Measurements from ENCODE around the gene WDR62. TPM values are rescaled to one million over a fixed set of nuclear protein-coding genes. Genes with fewer than 3 reads are reported as not detected.

WDR62 gene
- total RNA-seq, 1 donor from 2014 or later, result 5.1 TPM

DNA sequence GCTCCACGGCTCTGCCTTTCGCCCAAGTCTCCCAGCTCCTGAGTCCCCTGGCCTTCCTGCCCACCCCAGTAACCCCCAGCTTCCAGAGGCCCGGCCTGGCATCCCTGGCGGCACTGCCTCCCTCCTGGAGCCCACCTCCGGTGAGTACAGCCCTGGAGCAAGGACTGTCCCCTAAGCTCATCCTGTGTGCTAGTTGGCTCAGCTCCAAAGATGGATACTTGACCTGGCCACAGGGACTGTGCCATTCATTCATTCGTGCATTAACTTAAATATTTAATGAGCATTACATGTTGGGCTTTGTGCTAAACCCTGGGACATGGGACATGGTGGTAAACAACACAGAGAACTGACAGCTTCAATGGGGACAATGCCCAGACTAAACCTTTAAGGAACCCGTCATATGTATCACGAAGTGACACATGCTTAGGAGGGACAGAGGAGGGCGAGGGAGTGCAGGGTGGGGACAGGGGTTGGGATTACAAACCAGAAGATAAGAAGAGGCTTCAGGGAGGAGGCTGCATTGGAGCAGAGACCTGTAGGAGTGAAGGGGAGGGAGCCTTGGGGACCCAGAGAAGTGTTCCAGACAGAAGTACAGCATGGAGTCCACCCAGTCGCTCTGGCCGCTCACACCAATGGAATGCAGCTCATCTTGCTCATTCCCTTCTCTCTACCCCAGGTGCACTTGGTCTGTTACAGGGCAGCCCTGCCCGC, 49.3 kb downstream of the WDR62 start:
- DNase-seq (ENCODE audit: low spot score in 2 of 2, unreplicated experiment in 2 of 2), result no peak
- no peaks in the 10 kb centered on the region for H3K27me3 Mint-ChIP-seq (ENCODE audit: low read depth)
- H3K36me3 Mint-ChIP-seq, result peaks cover 8% of the 10 kb centered on the region
- no peak overlapping the region for H3K4me3 Mint-ChIP-seq
- H3K4me1 Mint-ChIP-seq, result no peaks in the 10 kb centered on the region
- no peak for TF ChIP-seq CTCF (IDR thresholded peaks at IDR 0.05; ENCODE audit: unreplicated experiment)
- H3K27ac Mint-ChIP-seq, result no peak overlapping the region
- H3K9me3 Mint-ChIP-seq, result no peaks in the 10 kb centered on the region

GRCh38 chr19:36106441-36106840, 51.7 kb downstream of the WDR62 start:
- TF ChIP-seq CTCF (IDR thresholded peaks at IDR 0.05; ENCODE audit: unreplicated experiment), result no peak
- Mint-ChIP-seq H3K27me3 (ENCODE audit: low read depth) (no peaks in the 10 kb centered on the region), H3K9me3 (no peaks in the 10 kb centered on the region), H3K36me3 (peaks cover 8% of the 10 kb centered on the region), H3K4me3 (no peak overlapping the region), H3K4me1 (no peaks in the 10 kb centered on the region), H3K27ac (no peak overlapping the region)
- DNase-seq (ENCODE audit: low spot score in 2 of 2, unreplicated experiment in 2 of 2), result no peak

- no peak overlapping the region for H3K4me3 Mint-ChIP-seq
- DNase-seq (ENCODE audit: low spot score in 2 of 2, unreplicated experiment in 2 of 2), result no peak
- H3K27ac Mint-ChIP-seq, result no peak overlapping the region
- no peaks in the 10 kb centered on the region for H3K27me3 Mint-ChIP-seq (ENCODE audit: low read depth)
- no peaks in the 10 kb centered on the region for H3K9me3 Mint-ChIP-seq
- no peaks in the 10 kb centered on the region for H3K4me1 Mint-ChIP-seq
- H3K36me3 Mint-ChIP-seq, result peaks cover 8% of the 10 kb centered on the region
- no peak for TF ChIP-seq CTCF (IDR thresholded peaks at IDR 0.05; ENCODE audit: unreplicated experiment)
These were observed 52.3 kb downstream of the WDR62 start for GRCh38 chr19:36106991-36107390.

- no peaks in the 10 kb centered on the region for H3K9me3 Mint-ChIP-seq
- TF ChIP-seq CTCF (IDR thresholded peaks at IDR 0.05; ENCODE audit: unreplicated experiment), result no peak
- peaks cover 12% of the 10 kb centered on the region for H3K36me3 Mint-ChIP-seq
- no peak overlapping the region for H3K4me3 Mint-ChIP-seq
- DNase-seq (ENCODE audit: low spot score in 2 of 2, unreplicated experiment in 2 of 2), result no peak
- no peaks in the 10 kb centered on the region for H3K27me3 Mint-ChIP-seq (ENCODE audit: low read depth)
- H3K27ac Mint-ChIP-seq, result no peak overlapping the region
- H3K4me1 Mint-ChIP-seq, result peaks cover 6% of the 10 kb centered on the region
These were observed 54.0 kb downstream of the WDR62 start for GRCh38 chr19:36108684-36109083.

DNA sequence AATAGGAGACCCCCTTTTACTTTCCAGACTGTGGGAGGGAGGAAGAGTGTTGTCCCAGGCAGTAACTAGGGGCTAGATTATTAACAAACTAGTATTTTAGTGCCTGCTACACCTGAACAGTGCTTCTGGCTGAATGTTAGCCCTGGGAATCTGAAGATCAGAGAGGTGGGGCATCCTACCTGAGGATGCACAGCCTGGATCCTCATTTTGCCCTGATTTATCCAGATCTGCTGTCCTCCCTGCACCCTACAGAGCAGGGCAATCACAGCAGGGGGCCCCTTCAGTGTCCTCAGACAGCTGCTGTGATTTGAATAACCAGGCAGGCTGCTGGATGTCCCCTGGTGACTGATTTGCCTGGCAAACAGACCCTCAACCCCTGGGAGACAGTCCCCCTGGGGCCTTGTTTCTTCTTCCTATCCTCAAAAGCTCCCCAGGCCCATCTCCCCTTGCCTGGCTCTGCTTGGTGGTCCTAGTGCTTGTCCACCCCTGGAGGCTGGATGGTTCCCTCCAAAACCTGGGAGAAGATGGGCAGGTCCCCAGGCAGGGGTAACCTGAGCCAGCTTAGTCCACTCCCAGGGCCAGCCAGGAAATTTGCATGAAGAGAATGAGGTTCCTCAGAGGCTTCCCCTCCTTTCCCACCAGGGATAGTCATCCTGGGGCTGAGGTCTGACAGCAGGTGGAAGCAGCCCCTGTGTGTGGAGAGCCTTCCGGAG, 55.9 kb downstream of the WDR62 start, which contains the start of gene OVOL3:
OVOL3 (plus strand) TSS at position 657 of the 713 bp plus-strand sequence. CDS start 60 bp downstream, outside the sequence.
- Mint-ChIP-seq H3K36me3 (peaks cover 12% of the 10 kb centered on the region), H3K27ac (no peak within 1 kb of the TSS), H3K9me3 (no peaks in the 10 kb centered on the region), H3K27me3 (ENCODE audit: low read depth) (peaks cover 2% of the 10 kb centered on the region), H3K4me3 (no peak within 1 kb of the TSS), H3K4me1 (peaks cover 18% of the 10 kb centered on the region)
- no peak for TF ChIP-seq CTCF (IDR thresholded peaks at IDR 0.05; ENCODE audit: unreplicated experiment)
- no peak for DNase-seq (ENCODE audit: low spot score in 2 of 2, unreplicated experiment in 2 of 2)

Measured in mesothelial cell of epicardium (in vitro differentiated cells).